ENCODE measurements around the gene NIT1. TPM values are rescaled to one million over a fixed set of nuclear protein-coding genes. Genes with fewer than 3 reads are reported as not detected.

NIT1 gene
- total and polyA plus RNA-seq, 9 of the 15 experiments (the other 6 are each of a cell fraction or from before 2014, with no cell fraction given): 18.4 to 76.0 (median 33.7) TPM

DNA sequence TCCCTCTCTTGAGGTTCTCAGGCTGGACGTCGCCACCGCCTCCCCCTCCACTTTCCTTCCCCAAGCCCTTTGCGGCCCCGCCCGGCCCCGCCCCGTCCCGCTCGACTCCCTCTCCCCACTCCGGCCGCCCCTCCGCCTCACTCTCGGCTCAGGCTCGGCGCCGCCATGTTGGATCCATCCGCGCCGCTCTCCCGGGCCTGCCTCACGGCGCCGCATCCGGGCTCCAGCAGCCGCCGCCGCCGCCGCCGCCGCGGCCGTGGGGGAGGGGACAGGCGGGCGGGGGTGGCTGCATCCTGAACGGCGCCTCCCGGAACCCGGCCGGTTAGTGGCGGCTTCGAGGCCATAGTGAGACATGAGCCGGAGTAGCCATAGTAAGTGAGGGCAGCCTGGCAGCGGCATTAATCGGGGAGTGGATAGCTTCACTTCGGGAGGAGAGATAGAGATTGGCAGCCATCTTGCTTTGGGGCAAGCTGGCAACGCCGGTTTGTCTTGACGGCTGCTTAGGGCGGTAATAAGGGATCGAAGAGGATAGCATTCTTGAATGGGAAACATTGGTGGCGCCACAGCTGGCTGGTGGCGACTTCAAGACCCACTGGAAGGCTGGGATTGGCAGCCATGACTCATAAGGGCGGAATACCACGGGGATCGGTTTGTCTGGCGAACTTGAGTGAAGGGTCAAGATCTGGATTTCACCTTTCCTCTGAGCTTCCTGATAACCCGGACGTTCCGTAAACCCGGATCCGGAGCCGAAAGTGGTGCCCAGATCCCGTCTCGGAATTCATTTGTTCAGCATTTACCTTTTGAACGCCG lies 14.7 kb downstream of the NIT1 start, which contains the start of gene DEDD (continued):
- TF ChIP-seq, protein P1, sequence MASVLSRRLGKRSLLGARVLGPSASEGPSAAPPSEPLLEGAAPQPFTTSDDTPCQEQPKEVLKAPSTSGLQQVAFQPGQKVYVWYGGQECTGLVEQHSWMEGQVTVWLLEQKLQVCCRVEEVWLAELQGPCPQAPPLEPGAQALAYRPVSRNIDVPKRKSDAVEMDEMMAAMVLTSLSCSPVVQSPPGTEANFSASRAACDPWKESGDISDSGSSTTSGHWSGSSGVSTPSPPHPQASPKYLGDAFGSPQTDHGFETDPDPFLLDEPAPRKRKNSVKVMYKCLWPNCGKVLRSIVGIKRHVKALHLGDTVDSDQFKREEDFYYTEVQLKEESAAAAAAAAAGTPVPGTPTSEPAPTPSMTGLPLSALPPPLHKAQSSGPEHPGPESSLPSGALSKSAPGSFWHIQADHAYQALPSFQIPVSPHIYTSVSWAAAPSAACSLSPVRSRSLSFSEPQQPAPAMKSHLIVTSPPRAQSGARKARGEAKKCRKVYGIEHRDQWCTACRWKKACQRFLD (CRISPR knock-in tag; IDR thresholded peaks at IDR 0.05): peak; percentile 92
- TF ChIP-seq SMC3 (conservative IDR thresholded peaks at IDR 0.05; ENCODE audit: insufficient read depth, low read depth, low read length) (no peak), FOXK2 (conservative IDR thresholded peaks at IDR 0.05 in 1 of 2, IDR thresholded peaks at IDR 0.05 in 1 of 2; ENCODE audit: low read depth in 2 of 2) (peak; percentile 48 to 49; a peak in 2 of 4 replicates), ZNF354B (CRISPR knock-in tag; IDR thresholded peaks at IDR 0.05) (no peak), GATA2 (CRISPR knock-in tag; IDR thresholded peaks at IDR 0.05) (no peak), TFAP4 (CRISPR knock-in tag; IDR thresholded peaks at IDR 0.05; ENCODE audit: borderline replicate concordance) (peak; percentile 96), CBFA2T3 (IDR thresholded peaks at IDR 0.05) (no peak), SMAD1 (IDR thresholded peaks at IDR 0.05; ENCODE audit: low read depth, low read length, partially characterized antibody) (no peak), ZNF398 (CRISPR knock-in tag; IDR thresholded peaks at IDR 0.05) (no peak), LCOR (CRISPR knock-in tag; IDR thresholded peaks at IDR 0.05) (peak; percentile 55; the same call in 1 of the 2 replicates), ZNF124 (CRISPR knock-in tag; IDR thresholded peaks at IDR 0.05) (no peak), ARID3B (CRISPR knock-in tag; IDR thresholded peaks at IDR 0.05; ENCODE audit: borderline replicate concordance) (no peak), RBFOX2 (IDR thresholded peaks at IDR 0.05; ENCODE audit: low read depth, low read length) (peak; percentile 94), ZNF830 (CRISPR knock-in tag; IDR thresholded peaks at IDR 0.05) (no peak), MAFK (IDR thresholded peaks at IDR 0.05; ENCODE audit: low read length) (no peak), PYGO2 (tag; IDR thresholded peaks at IDR 0.05) (0 out of 2 replicates have a peak, but pooled peaks have one; percentile 49)
- TF ChIP-seq, protein P2, sequence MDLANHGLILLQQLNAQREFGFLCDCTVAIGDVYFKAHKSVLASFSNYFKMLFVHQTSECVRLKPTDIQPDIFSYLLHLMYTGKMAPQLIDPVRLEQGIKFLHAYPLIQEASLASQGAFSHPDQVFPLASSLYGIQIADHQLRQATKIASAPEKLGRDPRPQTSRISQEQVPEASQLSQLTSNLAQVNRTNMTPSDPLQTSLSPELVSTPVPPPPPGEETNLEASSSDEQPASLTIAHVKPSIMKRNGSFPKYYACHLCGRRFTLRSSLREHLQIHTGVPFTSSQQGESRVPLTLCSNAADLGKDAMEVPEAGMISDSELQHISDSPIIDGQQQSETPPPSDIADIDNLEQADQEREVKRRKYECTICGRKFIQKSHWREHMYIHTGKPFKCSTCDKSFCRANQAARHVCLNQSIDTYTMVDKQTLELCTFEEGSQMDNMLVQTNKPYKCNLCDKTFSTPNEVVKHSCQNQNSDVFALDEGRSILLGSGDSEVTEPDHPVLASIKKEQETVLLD (IDR thresholded peaks at IDR 0.05): peak; percentile 67; the same call in 1 of the 2 replicates
- TF ChIP-seq, protein P3, sequence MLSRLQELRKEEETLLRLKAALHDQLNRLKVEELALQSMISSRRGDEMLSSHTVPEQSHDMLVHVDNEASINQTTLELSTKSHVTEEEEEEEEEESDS (CRISPR knock-in tag; IDR thresholded peaks at IDR 0.05): no peak

Measured in K562 (cell line).